ENCODE results near the gene EEF1E1.

Gene EEF1E1

DNA sequence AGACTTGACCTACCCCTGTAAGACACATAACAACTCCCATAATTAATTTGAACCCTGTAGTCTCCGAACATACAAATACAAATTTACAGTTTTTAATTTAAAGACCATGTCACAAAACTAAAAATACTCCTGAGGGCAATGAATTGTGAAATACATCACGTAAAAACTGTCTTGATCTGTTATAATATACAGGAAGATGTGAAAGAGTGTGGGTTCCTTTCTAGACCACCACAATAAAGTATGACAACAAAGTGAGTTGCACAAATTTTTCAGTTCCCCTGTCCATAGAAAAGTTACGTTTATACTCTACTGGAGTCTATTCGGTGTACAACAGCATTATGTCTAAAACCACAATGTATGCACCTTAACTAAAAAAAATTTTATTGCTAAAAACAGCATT is 27.2 kb downstream of the EEF1E1 start:
- no peak overlapping the region for H3K4me3 ChIP-seq (replicated peaks in 1 of 2; ENCODE audit: low read depth in 2 of 2, low read length in 2 of 2)
- TF ChIP-seq, protein P1, sequence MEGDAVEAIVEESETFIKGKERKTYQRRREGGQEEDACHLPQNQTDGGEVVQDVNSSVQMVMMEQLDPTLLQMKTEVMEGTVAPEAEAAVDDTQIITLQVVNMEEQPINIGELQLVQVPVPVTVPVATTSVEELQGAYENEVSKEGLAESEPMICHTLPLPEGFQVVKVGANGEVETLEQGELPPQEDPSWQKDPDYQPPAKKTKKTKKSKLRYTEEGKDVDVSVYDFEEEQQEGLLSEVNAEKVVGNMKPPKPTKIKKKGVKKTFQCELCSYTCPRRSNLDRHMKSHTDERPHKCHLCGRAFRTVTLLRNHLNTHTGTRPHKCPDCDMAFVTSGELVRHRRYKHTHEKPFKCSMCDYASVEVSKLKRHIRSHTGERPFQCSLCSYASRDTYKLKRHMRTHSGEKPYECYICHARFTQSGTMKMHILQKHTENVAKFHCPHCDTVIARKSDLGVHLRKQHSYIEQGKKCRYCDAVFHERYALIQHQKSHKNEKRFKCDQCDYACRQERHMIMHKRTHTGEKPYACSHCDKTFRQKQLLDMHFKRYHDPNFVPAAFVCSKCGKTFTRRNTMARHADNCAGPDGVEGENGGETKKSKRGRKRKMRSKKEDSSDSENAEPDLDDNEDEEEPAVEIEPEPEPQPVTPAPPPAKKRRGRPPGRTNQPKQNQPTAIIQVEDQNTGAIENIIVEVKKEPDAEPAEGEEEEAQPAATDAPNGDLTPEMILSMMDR (IDR thresholded peaks at IDR 0.05; ENCODE audit: low read depth, low read length), result no peak
- no peak for DNase-seq (ENCODE audit: low read depth in 2 of 2)

DNA sequence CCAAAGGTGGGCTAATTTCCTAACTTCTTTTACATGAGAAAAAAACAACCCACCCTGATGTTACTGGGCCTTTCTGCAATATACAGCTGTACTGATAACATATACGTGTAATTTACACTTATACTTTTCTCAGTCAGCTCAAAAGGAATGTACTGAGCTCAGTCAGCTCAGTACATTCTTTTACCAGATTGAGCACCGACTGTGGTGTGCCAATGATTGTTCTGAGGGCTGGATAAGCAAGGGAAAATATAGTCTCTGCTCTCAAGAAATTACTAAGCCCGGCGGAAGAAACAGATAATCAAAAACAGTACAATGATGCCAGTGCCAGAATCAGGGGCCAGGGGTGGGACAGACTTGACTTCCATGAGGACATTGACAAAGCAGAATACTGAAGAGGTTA is 28.1 kb downstream of the EEF1E1 start:
- TF ChIP-seq, protein P1 (IDR thresholded peaks at IDR 0.05; ENCODE audit: low read depth, low read length), result no peak
- peak; percentile 53 to 74 for DNase-seq (ENCODE audit: low read depth in 2 of 2)
- H3K4me3 ChIP-seq (replicated peaks in 1 of 2; ENCODE audit: low read depth in 2 of 2, low read length in 2 of 2), result no peak overlapping the region

DNA sequence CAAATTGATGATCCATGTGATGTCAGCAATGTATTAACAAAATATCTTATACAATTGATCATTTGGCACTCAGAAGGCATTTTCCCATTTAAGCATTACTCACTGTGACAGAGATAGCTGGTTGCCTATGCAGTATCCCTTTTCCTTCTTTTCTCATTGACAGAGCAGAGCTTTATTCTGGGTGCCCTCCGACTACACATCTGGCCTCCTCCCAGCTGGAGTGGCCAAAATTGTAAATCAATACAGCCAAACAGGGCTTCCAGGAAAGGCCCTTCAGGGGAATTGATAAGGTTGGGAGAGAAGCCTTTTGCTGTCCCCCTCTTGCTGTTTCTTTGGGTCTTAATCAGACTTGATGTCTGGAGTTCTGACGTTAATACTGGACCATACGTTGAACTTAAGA is 28.6 kb downstream of the EEF1E1 start:
- H3K4me3 ChIP-seq (replicated peaks in 1 of 2; ENCODE audit: low read depth in 2 of 2, low read length in 2 of 2), result no peak overlapping the region
- no peak for DNase-seq (ENCODE audit: low read depth in 2 of 2)
- TF ChIP-seq, protein P1 (IDR thresholded peaks at IDR 0.05; ENCODE audit: low read depth, low read length), result no peak

DNA sequence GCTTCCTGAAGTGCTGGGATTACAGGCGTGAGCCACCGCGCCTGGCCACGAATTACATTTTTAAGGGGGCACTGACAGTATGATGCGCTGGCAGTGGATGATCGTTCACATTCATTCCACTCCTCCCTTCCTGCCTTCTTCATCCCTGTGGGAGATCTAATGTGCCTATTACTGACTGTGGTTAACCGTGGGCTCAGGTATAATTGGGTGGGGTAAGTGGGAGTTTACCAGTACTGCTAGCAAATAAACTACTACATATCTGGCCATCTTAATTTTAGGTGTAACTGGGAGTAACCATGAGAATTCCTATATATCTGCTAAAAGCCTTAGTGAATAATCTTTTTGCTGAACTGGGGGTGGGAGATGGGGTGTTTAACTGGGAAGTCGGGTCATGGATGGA is 31.6 kb downstream of the EEF1E1 start:
- DNase-seq (ENCODE audit: low read depth in 2 of 2), result no peak
- TF ChIP-seq, protein P1 (IDR thresholded peaks at IDR 0.05; ENCODE audit: low read depth, low read length), result no peak
- H3K4me3 ChIP-seq (replicated peaks in 1 of 2; ENCODE audit: low read depth in 2 of 2, low read length in 2 of 2), result no peak overlapping the region

DNA sequence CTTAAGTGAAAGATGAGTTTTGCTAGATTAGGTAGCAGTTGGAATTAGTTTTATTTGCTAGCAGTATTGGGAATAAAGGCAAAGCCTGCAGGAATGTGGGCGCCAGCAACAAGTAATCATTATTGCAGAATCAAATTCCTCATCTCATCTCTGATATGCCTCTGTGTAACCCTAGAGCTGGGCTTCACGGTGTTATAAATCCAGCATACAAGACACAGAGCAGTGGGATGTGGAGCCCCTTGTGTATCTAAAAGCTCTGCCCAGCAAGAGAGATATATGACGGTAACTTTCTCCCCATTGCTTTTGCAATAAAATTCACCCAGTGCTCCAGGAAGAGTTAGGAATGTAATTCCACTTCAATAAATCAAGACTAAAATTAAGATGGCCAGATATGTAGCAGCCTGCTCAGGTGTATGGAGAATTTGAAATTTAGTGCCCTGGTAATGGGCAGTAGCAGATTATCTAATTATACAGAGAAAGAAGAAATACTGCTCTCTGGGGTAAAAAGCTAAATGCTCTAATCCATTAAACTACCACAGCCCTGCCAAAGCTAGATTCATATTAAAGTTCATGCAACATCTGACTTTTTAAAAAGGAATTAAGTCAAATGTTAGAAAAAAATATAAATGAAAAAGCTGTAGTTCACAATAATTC is 32.6 kb downstream of the EEF1E1 start:
- TF ChIP-seq, protein P1 (IDR thresholded peaks at IDR 0.05; ENCODE audit: low read depth, low read length), result no peak
- no peak for DNase-seq (ENCODE audit: low read depth in 2 of 2)
- no peak overlapping the region for H3K4me3 ChIP-seq (replicated peaks in 1 of 2; ENCODE audit: low read depth in 2 of 2, low read length in 2 of 2)

DNA sequence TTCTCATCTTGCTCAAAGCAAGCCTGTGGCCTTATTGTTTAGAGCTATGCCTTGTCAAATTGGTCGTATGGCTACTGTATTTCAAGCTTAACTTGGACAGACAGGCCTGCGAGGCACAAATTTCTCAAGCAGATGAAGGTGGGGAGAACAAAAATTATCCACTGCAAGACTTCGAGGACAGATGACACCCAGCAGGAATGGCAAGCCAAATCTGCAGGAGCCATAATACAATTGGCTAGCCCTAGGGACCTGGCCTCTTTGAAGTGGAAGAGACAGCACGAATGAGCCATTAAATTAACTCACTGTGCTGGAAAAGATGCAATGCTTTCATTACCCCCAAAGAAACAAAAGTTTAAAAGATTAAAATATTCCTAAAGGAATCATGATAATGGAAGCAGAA is 33.2 kb downstream of the EEF1E1 start:
- TF ChIP-seq, protein P1 (IDR thresholded peaks at IDR 0.05; ENCODE audit: low read depth, low read length), result no peak
- H3K4me3 ChIP-seq (replicated peaks in 1 of 2; ENCODE audit: low read depth in 2 of 2, low read length in 2 of 2), result no peak overlapping the region
- no peak for DNase-seq (ENCODE audit: low read depth in 2 of 2)

DNA sequence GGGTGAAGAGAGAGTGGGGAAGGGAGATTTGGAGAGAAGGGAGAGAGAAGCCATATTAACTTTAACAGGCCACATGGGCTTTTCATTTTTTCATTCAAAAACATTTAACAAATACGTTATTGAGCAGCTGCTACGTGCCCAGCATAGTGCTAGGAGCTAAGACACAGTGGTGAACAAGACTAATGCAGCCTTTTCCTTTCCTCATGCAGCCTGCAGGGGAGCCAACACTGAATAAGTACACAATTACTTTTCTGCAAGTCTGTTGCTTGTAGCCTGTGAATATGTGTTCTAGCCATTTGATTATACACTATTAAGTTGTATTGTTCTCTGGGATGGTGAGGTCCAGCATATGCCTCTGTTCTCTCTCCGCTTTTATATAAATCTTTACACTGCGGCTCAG is 36.2 kb downstream of the EEF1E1 start:
- no peak for DNase-seq (ENCODE audit: low read depth in 2 of 2)
- TF ChIP-seq, protein P1 (IDR thresholded peaks at IDR 0.05; ENCODE audit: low read depth, low read length), result peak; percentile 7
- H3K4me3 ChIP-seq (replicated peaks in 1 of 2; ENCODE audit: low read depth in 2 of 2, low read length in 2 of 2), result no peak overlapping the region

Measured in cardiac fibroblast (primary cell).